WERI-Rb-1 (cell line): ENCODE results near the gene ZNF486.

Experiments
- DNase-seq: peaks from one replicate; pipeline ENCODE4 v3.0.0-alpha.2; 2020
- H3K27ac ChIP-seq: fragments of 250-450 bp; sonication (Bioruptor Pico); 2 replicates; pipeline ENCODE4 v1.5.1; 2020; ENCODE audit warnings: mild to moderate bottlenecking, moderate library complexity
- H3K27me3 ChIP-seq: fragments of 250-450 bp; sonication (Bioruptor Pico); 2 replicates; pipeline ENCODE4 v1.5.1; 2021; ENCODE audit warnings: mild to moderate bottlenecking, low read depth, moderate library complexity; ENCODE audit not compliant: insufficient read depth, severe bottlenecking
- H3K36me3 ChIP-seq: fragments of 250-450 bp; sonication (Bioruptor Pico); 2 replicates; pipeline ENCODE4 v1.5.1; 2020; ENCODE audit warnings: mild to moderate bottlenecking, moderate library complexity
- H3K4me3 ChIP-seq: 2 replicates; pipeline ENCODE4 v1.5.1; 2011; ENCODE audit warnings: low read depth, mild to moderate bottlenecking, control low read depth, low read length
- H3K9me3 ChIP-seq: fragments of 250-450 bp; sonication (Bioruptor Pico); 2 replicates; pipeline ENCODE4 v1.5.1; 2021; ENCODE audit warnings: mild to moderate bottlenecking, moderate library complexity; ENCODE audit not compliant: severe bottlenecking
- TF ChIP-seq, protein P1 (sequence below): IDR thresholded peaks from 2 replicates; pipeline ENCODE4 v1.5.1; 2011; ENCODE audit warnings: low read depth, mild to moderate bottlenecking, control low read depth, inconsistent platforms, low read length

The ZNF486 gene

DNA sequence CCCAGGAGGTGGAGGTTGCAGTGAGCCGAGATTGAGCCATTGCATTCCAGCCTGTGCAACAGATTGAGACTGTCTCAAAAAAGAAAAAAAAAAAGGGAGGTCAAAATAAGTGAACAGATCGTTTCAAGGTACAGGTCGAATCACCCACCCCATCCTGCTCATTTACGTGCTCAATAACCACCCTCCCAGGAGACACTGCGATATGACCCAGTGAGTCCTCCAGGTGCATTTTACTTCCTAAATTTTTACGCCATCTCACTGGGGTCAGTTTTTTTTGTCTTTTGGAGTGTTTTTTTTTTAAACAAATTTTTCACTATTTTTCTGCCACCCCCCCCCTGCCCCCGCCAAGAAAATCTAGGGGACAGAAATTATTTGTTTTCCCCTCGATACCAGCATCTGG lies 68.1 kb downstream of the ZNF486 start:
- H3K36me3 ChIP-seq = no peaks in the 10 kb centered on the region
- H3K27me3 ChIP-seq = no peaks in the 10 kb centered on the region
- H3K4me3 ChIP-seq = no peak overlapping the region
- DNase-seq = no peak
- TF ChIP-seq, protein P1, sequence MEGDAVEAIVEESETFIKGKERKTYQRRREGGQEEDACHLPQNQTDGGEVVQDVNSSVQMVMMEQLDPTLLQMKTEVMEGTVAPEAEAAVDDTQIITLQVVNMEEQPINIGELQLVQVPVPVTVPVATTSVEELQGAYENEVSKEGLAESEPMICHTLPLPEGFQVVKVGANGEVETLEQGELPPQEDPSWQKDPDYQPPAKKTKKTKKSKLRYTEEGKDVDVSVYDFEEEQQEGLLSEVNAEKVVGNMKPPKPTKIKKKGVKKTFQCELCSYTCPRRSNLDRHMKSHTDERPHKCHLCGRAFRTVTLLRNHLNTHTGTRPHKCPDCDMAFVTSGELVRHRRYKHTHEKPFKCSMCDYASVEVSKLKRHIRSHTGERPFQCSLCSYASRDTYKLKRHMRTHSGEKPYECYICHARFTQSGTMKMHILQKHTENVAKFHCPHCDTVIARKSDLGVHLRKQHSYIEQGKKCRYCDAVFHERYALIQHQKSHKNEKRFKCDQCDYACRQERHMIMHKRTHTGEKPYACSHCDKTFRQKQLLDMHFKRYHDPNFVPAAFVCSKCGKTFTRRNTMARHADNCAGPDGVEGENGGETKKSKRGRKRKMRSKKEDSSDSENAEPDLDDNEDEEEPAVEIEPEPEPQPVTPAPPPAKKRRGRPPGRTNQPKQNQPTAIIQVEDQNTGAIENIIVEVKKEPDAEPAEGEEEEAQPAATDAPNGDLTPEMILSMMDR = no peak
- H3K27ac ChIP-seq = no peak overlapping the region
- peaks cover 2% of the 10 kb centered on the region for H3K9me3 ChIP-seq

DNA sequence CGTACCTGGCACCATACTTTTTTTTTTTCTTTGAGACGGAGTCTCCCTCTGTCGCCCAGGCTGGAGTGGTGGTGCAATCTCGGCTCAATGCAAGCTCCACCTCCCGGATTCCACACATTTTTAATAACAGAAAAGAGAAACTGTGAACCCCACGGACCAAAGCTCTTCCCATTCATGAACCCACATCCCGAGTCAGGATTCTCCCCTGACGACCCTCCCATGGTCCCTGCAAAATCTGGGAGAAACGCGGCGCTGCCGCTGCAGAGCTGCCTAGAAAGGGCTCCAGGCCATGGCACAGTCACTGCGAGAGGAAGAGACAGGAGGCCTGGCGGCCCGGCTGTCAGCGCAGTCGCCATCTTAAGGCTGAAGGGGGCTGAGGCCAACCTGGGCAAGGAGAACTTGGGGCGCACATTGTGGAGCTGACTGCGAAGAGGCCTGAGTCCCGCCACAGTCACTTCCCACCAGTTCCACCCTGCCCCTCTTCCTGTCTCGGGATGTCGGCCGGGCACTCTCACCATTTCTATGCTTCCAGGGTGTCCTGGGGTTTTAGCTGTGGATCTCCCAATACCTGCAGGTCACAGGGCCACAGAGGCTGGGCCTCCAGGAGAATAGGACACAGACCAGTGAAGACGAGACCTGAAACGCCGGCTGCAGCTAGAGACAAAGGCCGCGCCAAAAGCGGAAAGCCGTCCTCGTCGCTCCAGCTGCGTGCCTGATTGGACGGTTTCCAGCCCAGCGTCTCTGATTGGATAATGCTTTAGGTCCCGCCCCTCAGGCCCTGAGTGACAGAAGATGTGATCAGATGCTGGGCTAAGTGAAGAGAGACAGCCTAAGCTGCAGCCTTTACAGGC lies 71.0 kb downstream of the ZNF486 start:
- peak; percentile 82 for DNase-seq
- H3K27ac ChIP-seq = peak overlapping the region; percentile 82

DNA sequence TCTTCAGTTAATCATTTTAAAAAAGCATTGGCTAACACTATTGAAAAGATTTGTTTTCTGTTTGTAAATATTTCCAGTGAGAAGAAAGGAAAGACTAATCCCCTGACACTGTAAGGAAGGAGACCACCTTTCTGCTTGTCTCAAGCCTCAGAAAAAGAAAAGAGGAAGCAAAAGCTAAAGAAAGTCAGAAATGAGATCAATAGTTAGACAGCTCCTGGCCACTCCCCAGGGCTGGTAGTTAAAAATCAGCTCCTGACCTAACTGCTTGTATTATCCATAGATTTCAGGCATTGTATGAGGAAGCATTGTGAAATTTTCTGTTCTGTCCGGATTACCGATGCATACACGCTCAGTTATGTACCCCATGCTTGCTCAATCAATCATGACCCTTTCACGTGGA lies 76.6 kb downstream of the ZNF486 start:
- DNase-seq = no peak
- Histone ChIP-seq H3K27ac (no peak overlapping the region), H3K36me3 (no peaks in the 10 kb centered on the region), H3K27me3 (no peaks in the 10 kb centered on the region), H3K4me3 (no peak overlapping the region), H3K9me3 (peaks cover 3% of the 10 kb centered on the region)
- TF ChIP-seq, protein P1 = no peak

More for the DNA sequence above, 71.0 kb downstream of the ZNF486 start:
- no peaks in the 10 kb centered on the region for H3K27me3 ChIP-seq
- H3K4me3 ChIP-seq = peak overlapping the region; percentile 69
- TF ChIP-seq, protein P1 = no peak
- no peaks in the 10 kb centered on the region for H3K36me3 ChIP-seq
- peaks cover 5% of the 10 kb centered on the region for H3K9me3 ChIP-seq

- Histone ChIP-seq H3K36me3 (no peaks in the 10 kb centered on the region), H3K27me3 (no peaks in the 10 kb centered on the region), H3K4me3 (no peak overlapping the region), H3K27ac (no peak overlapping the region), H3K9me3 (peaks cover 3% of the 10 kb centered on the region)
- TF ChIP-seq, protein P1 = no peak
- no peak for DNase-seq
These were observed 77.3 kb downstream of the ZNF486 start for GRCh38 chr19:20244356-20244755.

- Histone ChIP-seq H3K27me3 (no peaks in the 10 kb centered on the region), H3K4me3 (no peak overlapping the region), H3K36me3 (no peaks in the 10 kb centered on the region), H3K27ac (no peak overlapping the region), H3K9me3 (peaks cover 3% of the 10 kb centered on the region)
- TF ChIP-seq, protein P1 = no peak
- no peak for DNase-seq
These were observed 78.3 kb downstream of the ZNF486 start for GRCh38 chr19:20245309-20245708.
